NCI-H524 (cell line): ENCODE data around the gene ADSL.
"Not testable (repeated sequence)": the region's sequence is repeated elsewhere in the genome, so short reads cannot be mapped to it uniquely, and the experiment has no call there.

Source experiments
- DNase-seq, 2 experiments: peaks; one replicate each; lab custom pipeline; 2025; lab: John Stamatoyannopoulos, UW

Gene ADSL

GRCh38 chr22:40346185-40347118 is at the start of gene ADSL:
Gene ADSL, plus strand, starts transcription at chr22:40346500. Its CDS starts 59 bp downstream, at chr22:40346559.
- peak; percentile 54 to 83 for DNase-seq

DNA sequence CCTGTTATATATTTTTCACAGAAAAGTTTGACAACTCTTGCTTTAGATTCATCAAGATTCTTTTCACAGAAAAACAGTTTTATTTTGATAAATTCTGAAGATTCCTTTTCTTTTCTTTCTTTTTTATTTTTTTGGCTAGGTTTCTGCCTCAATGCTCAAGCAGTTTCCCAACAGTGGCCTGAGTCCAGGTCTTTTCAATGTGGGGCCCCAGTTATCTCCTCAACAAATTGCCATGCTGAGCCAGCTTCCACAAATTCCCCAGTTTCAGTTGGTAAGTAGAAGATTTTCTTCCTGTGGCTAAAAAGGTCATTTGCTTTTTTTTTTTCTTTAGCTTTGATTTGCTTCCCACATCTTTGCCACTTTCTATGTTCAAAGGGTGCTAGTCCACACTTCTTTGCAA is 46.0 kb upstream of the ADSL start:
- no peak for DNase-seq

GRCh38 chr22:40300884-40301672 is 45.2 kb upstream of the ADSL start:
- no peak for DNase-seq

GRCh38 chr22:40302149-40302548 is 44.2 kb upstream of the ADSL start:
- DNase-seq: no peak

- DNase-seq: no peak
Observed at GRCh38 chr22:40305625-40306024, 40.7 kb upstream of the ADSL start.

DNA sequence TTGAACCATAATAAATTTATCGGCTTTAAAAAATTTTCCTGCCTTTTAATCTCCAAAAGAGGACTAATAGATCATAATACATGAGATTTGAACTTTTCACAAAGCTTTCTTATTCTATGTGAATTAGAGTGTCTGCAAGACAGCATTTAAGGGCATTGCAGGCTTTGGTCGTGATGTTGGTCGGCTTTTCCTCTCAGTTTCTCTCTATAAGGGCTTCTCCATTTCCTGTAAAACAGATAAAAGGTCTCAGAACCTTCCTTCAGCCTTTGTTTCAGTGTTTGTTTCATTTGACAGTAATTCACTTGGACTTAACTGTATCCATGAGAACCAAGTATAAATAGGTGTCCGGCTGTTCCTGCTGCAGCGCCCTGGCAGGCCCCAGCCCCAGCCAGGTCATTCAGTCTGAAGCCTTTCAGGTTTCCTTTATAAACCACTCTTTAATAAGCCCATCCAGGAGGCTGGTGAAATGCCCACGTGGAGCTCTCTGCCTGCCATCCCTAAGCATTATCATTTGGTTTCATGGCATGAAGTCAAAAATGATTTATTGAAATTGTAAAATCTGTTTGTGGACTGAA is 37.2 kb upstream of the ADSL start:
- no peak for DNase-seq

- no peak for DNase-seq
Observed at GRCh38 chr22:40309631-40310030, 36.7 kb upstream of the ADSL start.

DNA sequence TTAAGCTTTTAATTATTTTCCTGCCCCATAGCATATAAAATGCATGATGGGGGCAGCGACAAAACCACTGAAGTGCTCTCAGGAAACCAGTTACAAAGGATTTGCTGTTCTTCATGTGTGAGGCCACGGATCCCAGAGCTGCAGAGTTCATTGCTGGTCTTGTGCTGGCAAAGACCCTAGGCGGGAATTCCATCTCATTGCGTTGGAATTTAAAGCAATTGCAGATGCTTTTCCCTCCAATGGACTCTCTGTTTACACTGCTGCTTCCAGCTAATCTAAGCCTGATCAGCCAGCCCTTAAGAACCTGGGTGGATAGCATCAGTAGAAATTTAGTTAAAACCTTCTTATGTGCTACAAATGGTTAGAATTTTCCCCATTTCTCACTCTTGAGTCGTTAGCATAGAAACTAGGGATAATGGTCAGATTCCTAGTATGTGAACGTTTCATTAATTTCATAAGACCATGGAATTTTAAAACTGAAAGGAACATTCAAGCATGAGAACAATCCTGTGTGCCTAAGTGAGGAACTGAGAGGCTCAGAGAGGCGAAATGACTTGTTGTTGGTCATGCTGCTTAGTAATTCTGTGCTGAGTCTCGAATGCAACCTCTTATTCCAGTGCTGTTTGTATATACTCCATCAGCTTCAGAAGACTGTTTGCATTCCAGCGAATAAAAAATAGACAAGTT is 36.1 kb upstream of the ADSL start:
- DNase-seq: no peak

DNA sequence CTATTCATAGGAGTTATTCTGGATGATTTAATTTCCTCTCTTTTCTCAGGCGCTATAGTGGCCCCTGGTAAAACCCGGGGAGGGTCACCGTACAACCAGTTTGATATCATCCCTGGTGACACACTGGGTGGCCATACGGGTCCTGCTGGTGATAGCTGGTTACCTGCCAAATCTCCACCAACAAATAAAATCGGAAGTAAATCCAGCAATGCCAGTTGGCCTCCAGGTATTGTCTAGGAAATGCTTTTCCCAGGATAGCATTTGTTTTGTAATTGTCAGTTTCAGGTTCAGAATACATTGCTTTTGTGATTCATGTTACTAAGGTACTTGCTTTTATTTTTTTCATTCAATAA is 35.6 kb upstream of the ADSL start:
- no peak for DNase-seq

- not testable (repeated sequence) for DNase-seq
Observed at GRCh38 chr22:40311646-40312045, 34.7 kb upstream of the ADSL start.

DNA sequence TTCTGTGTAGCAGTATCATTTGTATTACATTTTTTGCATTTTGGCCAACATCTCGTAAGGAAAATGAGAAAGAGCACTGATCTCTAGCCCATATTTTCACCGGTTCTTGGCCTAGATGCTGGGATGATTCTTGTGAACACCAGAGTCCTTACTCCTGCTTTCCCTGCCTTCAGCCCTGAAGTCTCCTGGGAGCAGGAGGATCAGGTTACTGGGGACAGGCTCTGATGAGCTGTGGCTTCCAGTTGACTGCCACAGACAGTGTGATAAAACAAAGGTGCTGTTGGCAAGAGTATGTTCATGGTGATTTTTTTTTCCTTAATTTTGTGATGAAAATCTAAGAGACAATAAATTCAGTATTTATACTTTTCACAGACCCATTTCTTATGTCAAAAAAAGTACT is 34.2 kb upstream of the ADSL start:
- DNase-seq: peak in 1 of 2 experiments; percentile 3

DNA sequence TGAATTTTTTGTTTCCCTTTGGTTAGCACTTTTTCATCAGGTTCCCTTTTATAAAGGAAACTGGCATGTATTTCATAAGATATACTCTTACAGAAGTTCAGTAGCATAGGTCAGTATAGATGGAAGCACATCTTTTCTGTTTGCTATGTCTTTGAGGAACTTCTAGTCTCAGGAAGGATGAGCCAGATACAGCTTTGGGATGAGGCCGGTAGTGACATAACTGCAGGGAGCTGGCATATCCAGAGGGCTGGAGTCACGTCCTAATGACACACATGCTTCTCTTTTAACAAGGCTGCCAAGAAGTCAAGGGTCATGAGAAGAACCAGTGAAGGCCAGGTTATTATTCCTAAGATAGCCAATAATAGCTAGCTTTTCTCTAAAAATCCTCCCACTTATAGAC is 33.3 kb upstream of the ADSL start:
- DNase-seq: no peak

DNA sequence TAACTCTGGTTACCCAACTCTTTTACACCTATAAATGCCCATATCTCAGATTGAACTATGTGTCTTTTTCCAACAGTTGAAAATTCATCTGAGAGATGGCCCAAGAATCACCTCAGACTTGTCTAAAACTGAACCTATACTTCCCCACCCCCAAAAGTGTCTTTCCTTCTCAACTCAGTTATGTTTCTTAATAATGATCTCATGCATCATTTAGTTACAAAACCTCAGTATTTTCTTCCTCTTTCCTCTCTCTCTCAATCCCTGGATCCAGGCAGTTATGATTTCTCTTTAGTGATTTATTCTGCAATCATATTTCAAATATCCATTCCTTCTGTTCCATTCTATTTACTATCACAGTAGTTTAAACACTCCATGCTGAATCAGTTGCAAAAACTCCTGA is 32.3 kb upstream of the ADSL start:
- no peak for DNase-seq

- DNase-seq: no peak
Observed at GRCh38 chr22:40320687-40321086, 25.6 kb upstream of the ADSL start.

- DNase-seq: no peak
Observed at GRCh38 chr22:40322021-40322420, 24.3 kb upstream of the ADSL start.

- no peak for DNase-seq
Observed at GRCh38 chr22:40322818-40323447, 23.4 kb upstream of the ADSL start.

DNA sequence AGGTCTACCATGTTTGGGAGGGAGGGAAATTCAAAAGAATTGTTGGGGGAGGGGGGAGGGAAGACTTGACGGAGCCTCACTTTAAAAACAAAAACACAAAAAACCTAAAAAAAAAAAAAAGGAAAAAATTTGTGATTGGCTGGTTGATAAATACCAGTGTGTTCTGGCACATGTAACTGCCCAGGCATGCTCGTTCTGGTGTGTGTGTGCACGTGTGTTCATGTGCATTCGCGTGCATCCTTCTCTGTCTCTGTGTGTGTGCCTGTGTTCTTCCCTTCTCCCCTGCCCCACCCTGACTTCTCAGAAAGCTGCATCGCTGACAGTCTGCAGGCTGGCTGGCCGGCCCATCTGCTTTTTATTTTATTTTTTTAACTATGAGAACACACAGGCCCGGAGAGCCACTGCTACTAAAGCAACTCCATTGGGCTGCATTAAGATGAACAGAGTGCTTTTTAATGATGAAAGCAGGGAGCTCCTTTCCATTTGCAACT is 22.6 kb upstream of the ADSL start:
- no peak for DNase-seq

GRCh38 chr22:40324468-40325305 is 21.6 kb upstream of the ADSL start:
- DNase-seq: no peak

DNA sequence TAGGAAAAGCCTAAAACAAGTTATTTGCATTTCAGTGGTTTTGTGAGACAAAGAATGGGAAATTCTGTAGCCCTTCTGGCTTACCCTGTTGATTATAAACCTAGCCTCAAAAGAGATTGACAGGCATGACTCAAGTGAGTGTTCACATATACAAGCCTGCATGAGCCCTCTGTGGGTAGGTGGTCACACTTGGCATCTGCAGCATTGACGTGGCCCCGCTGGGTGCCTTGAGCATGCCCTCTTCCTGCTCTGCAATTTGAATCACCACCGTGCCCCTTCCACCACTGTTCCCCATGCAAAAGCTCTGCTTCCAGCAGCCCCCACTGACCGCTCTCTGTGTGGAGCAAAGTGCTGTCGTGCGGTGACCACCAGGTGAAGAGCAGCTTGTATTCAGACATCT is 21.0 kb upstream of the ADSL start:
- DNase-seq: no peak

DNA sequence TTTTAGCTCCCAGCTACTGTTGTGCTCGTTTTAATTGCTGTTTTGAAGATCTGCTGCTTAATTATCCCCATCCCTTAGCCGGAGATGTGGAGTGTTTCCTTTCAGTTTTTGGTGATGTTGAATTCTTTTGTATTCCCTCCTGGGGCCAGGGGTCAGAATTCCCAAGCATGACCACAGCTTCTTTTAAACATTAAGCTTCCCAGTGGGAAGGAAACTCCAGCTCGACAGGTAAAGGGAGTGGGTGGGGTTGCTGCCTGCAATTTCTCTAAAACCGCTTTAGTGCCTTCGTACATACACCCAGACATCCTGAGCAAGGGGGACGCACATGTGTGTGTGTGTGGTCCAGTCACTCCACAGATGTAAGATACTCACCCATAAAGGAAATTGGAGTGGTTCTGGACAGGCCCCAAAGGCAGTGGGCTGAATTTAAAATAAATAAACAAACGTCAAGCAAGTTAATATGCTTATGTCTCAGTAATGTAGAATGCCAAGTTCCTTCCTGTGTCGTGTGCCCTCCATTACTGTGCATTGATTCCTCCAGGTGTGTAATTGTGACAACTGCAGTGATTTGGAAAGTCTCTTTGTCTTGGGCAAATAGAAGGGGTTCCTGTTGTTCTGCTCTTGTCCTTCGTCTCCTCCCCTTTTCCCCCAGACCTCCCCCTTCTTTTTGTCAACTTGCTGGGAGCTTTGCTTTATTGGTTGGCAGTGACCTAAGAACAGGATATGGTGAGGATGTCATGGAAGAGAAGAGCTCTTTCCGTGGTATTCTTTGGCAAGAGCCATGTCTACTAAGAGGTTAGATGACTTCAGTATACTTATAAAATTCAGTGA is 19.2 kb upstream of the ADSL start:
- no peak for DNase-seq
